HTERT RPE-1 (cell line): ENCODE measurements around the gene SFSWAP.
"Not testable (repeated sequence)": the region's sequence is repeated elsewhere in the genome, so short reads cannot be mapped to it uniquely, and the experiment has no call there.

ENCODE experiments used
- in situ Hi-C: fragments of 300-500 bp; cut with MboI; formaldehyde crosslinking; loops from 4 replicates; pipeline ENCODE4 v1.14.3; 2020; ENCODE audit warnings: low sequenced_read_pairs

Gene SFSWAP

GRCh38 chr12:131710464-131711457 is at the start of gene SFSWAP:
SFSWAP (plus strand) TSS chr12:131711090; CDS start chr12:131711230, 140 bp downstream.
- in situ Hi-C loops, result no loop called here

GRCh38 chr12:131661170-131661985 is 49.5 kb upstream of the SFSWAP start:
- in situ Hi-C loops, result not testable (repeated sequence)

GRCh38 chr12:131661986-131662288 is 49.0 kb upstream of the SFSWAP start:
- in situ Hi-C loops, result not testable (repeated sequence)

- in situ Hi-C loops, result not testable (repeated sequence)
Observed at GRCh38 chr12:131662346-131662745, 48.5 kb upstream of the SFSWAP start.

GRCh38 chr12:131665666-131666065 is 45.2 kb upstream of the SFSWAP start:
- in situ Hi-C loops, result not testable (repeated sequence)

- in situ Hi-C loops, result not testable (repeated sequence)
Observed at GRCh38 chr12:131666486-131666885, 44.4 kb upstream of the SFSWAP start.

GRCh38 chr12:131666978-131667601 is 43.8 kb upstream of the SFSWAP start:
- in situ Hi-C loops, result not testable (repeated sequence)

GRCh38 chr12:131671276-131671675 is 39.6 kb upstream of the SFSWAP start:
- in situ Hi-C loops, result no loop called here

- in situ Hi-C loops, result no loop called here
Observed at GRCh38 chr12:131671871-131672270, 39.0 kb upstream of the SFSWAP start.

GRCh38 chr12:131672311-131672940 is 38.5 kb upstream of the SFSWAP start:
- in situ Hi-C loops, result no loop called here

- in situ Hi-C loops, result no loop called here
Observed at GRCh38 chr12:131672941-131673887, 37.7 kb upstream of the SFSWAP start.

- in situ Hi-C loops, result no loop called here
Observed at GRCh38 chr12:131673888-131674257, 37.0 kb upstream of the SFSWAP start.

- in situ Hi-C loops, result no loop called here
Observed at GRCh38 chr12:131674373-131674772, 36.5 kb upstream of the SFSWAP start.

- in situ Hi-C loops, result no loop called here
Observed at GRCh38 chr12:131675126-131676080, 35.5 kb upstream of the SFSWAP start.

- in situ Hi-C loops, result no loop called here
Observed at GRCh38 chr12:131676544-131676943, 34.3 kb upstream of the SFSWAP start.

- in situ Hi-C loops, result not testable (repeated sequence)
Observed at GRCh38 chr12:131677067-131677466, 33.8 kb upstream of the SFSWAP start.

GRCh38 chr12:131677699-131678098 is 33.2 kb upstream of the SFSWAP start:
- in situ Hi-C loops, result no loop called here

- in situ Hi-C loops, result not testable (repeated sequence)
Observed at GRCh38 chr12:131678389-131679181, 32.3 kb upstream of the SFSWAP start.
